BJ (cell line): ENCODE measurements around the gene GPS2. TPM values are rescaled to one million over a fixed set of nuclear protein-coding genes. Genes with fewer than 3 reads are reported as not detected.

ENCODE experiments used
- CTCF ChIA-PET: fragments of 350-600 bp; formaldehyde crosslinking; extraction: SDS; loops from one replicate; lab custom pipeline; 2021; ENCODE audit warnings: antibody characterized with exemption, inconsistent platforms; lab: Yijun Ruan, JAX
- POLR2A ChIA-PET: fragments of 300-600 bp; sonication (Branson Sonifier 250); formaldehyde crosslinking; extraction: SDS; loops from one replicate; lab custom pipeline; 2021; ENCODE audit warnings: antibody characterized with exemption; lab: Charles Lee
- DNase-seq: peaks from one replicate; pipeline ENCODE4 v3.0.0-alpha.2; 2011; ENCODE audit warnings: low read depth
- H3K27me3 ChIP-seq: 2 replicates; pipeline ENCODE4 v1.6.0; 2011; ENCODE audit warnings: low read length; ENCODE audit not compliant: control insufficient read depth, insufficient read depth
- H3K36me3 ChIP-seq: 2 replicates; pipeline ENCODE4 v1.5.1; 2011; ENCODE audit warnings: low read length; ENCODE audit not compliant: control insufficient read depth, insufficient read depth
- H3K4me3 ChIP-seq: 2 replicates; pipeline ENCODE4 v1.5.1; 2011; ENCODE audit warnings: low read depth, mild to moderate bottlenecking, control low read depth, low read length
- polyA plus RNA-seq: library from polyadenylated mRNA; depleted of rRNA; stranded (reverse); fragments of >200 nt; gene quantifications from 2 replicates; pipeline ENCODE4 v1.2.3, GENCODE V29; 2011
- TF ChIP-seq, protein P1 (sequence below): IDR thresholded peaks from 2 replicates; pipeline ENCODE4 v1.5.1; 2011; ENCODE audit warnings: low read depth, mild to moderate bottlenecking, control low read depth, inconsistent platforms, low read length, moderate library complexity; ENCODE audit not compliant: insufficient read depth

GPS2 gene
- polyA plus RNA-seq, 1 experiment: 37.4 TPM

DNA sequence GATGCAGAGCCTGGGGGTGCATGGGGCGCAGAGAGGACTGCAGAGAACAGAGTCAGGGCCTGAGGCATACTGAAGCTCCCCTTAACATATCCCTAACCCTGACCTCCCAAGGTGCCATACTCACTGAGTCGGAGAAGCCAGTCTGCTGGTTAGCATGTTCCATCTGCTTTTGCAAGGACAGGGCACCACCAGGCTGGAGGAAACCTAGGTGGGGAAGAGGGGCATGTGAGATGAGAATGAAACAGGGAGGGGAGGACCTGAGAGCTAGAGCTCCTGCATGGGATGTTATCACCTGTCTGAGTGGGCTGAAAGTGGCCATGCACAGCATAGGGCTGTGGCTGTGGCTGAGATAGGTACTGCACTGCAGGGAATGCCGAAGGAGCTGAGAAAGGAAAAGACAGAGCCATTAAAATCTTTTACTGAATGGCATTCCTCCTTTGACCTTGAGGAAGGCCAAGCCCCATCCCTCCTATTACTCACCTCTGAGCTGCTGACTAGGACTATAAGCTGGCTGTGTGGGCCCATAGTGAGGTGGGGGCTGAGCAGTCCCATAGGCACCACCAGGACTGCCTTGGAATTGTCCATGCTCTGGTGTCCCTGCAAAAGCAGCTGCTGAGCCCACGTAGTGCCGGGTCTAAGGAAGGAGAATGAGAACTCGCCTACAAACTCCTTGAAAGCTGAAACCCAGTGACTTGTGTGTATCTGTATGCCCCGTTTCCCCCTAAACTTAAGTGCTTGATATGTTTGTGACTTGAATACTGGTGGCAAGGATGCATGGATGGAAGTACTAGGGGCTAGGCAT lies 1.9 kb downstream of the GPS2 start:
- TF ChIP-seq, protein P1, sequence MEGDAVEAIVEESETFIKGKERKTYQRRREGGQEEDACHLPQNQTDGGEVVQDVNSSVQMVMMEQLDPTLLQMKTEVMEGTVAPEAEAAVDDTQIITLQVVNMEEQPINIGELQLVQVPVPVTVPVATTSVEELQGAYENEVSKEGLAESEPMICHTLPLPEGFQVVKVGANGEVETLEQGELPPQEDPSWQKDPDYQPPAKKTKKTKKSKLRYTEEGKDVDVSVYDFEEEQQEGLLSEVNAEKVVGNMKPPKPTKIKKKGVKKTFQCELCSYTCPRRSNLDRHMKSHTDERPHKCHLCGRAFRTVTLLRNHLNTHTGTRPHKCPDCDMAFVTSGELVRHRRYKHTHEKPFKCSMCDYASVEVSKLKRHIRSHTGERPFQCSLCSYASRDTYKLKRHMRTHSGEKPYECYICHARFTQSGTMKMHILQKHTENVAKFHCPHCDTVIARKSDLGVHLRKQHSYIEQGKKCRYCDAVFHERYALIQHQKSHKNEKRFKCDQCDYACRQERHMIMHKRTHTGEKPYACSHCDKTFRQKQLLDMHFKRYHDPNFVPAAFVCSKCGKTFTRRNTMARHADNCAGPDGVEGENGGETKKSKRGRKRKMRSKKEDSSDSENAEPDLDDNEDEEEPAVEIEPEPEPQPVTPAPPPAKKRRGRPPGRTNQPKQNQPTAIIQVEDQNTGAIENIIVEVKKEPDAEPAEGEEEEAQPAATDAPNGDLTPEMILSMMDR: no peak
- peaks cover 46% of the 10 kb centered on the region for H3K36me3 ChIP-seq

DNA sequence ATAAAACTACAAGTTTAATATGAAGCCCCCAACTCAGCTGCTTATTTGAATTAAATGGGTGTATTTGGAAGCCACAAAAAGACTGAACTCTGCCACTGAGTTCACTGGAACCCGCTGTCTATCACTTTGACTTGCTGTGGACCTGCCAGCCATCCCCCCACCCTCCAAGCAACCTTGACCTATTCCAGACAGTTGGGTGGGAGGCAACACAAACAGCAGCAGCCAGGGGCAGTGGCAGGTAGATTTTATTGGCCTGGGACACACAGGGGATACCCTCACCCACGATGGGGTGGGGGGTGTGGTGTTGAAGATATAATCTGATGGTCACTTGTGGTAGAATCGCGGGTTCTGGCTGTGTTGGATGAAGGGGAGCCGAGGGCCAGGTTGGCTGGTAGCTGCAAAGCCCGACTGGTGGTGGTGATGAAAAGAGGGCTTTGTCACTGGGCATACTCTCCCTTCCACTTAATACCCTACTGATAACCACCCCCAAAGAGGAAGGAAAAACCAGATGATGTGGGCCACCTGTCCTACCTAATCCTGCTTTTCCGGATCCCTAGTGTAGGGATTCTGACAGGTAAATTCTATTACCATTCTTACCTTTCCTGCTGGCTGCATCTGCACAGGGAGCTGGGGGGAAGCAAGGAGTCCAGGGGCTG lies 2.6 kb downstream of the GPS2 start:
- Histone ChIP-seq H3K4me3 (no peak overlapping the region), H3K36me3 (peaks cover 40% of the 10 kb centered on the region)
- CTCF ChIA-PET: interaction anchor here (3.4 kb wide), 1 partner anchor 13 kb away, joined by 22 read pairs; no protein-coding TSS in a partner anchor

More for the DNA sequence above, 1.9 kb downstream of the GPS2 start:
- H3K4me3 ChIP-seq: no peak overlapping the region
- no peaks in the 10 kb centered on the region for H3K27me3 ChIP-seq
- ChIA-PET CTCF (interaction anchor here (0.6 to 3.4 kb wide), 3 partner anchors 12 to 91 kb away, joined by 3 to 22 read pairs (median 4); no protein-coding TSS in a partner anchor), POLR2A (interaction anchor here (0.6 to 1.3 kb wide), 2 partner anchors 16 to 137 kb away, joined by 3 read pairs; partner anchors contain the start of gene NEURL4)
- DNase-seq: no peak

DNA sequence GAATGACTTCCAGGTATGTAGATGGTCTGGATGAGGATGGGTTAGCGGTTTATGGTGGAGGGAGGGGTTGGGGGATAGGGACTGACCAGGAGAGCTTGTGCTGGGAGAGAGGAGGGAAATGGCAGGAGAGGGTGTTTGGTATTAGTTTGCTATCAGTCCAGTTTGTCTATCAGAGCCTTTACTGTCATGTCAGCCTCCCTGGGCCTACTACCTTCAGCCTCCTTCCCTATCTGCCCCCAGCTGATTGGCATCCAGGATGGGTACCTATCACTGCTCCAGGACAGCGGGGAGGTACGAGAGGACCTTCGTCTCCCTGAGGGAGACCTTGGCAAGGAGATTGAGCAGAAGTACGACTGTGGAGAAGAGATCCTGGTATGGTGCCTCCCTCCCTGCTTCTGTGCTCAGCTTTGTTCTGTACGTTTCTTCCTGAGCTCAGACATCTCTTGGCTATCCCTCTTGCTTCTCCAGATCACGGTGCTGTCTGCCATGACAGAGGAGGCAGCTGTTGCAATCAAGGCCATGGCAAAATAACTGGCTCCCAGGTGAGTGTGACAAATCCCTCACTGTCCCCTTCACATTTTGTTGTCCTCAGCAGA lies 4.0 kb downstream of the GPS2 start:
- ChIA-PET POLR2A (no interaction called here), CTCF (no interaction called here)
- Histone ChIP-seq H3K4me3 (no peak overlapping the region), H3K27me3 (no peaks in the 10 kb centered on the region), H3K36me3 (peaks cover 39% of the 10 kb centered on the region)
- TF ChIP-seq, protein P1: no peak
- DNase-seq: no peak

More for the DNA sequence above, 2.6 kb downstream of the GPS2 start:
- POLR2A ChIA-PET: interaction anchor here (0.6 kb wide), 1 partner anchor 136 kb away, joined by 3 read pairs; no protein-coding TSS in a partner anchor
- no peaks in the 10 kb centered on the region for H3K27me3 ChIP-seq
- no peak for DNase-seq
- TF ChIP-seq, protein P1: no peak

DNA sequence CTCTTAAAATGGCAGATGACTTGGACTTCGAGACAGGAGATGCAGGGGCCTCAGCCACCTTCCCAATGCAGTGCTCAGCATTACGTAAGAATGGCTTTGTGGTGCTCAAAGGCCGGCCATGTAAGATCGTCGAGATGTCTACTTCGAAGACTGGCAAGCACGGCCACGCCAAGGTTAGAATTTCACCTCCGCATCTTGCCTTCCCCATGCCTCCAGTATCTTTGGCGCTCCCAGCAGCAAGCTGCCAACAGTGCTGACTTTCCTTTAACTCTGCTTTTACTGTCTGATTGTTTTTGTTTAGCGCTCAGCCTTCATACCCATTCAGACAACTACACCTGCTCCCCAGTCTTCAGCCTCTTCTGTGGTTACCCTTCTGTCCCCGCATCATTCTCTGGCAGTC lies 5.5 kb downstream of the GPS2 start:
- Histone ChIP-seq H3K36me3 (peaks cover 36% of the 10 kb centered on the region), H3K4me3 (no peak overlapping the region; the same call in 1 of the 2 replicates), H3K27me3 (no peaks in the 10 kb centered on the region)
- CTCF ChIA-PET: interaction anchor here (0.6 to 1.6 kb wide), 7 partner anchors 13 to 251 kb away, joined by 3 to 7 read pairs (median 3); partner anchors contain the start of genes NEURL4 and SLC2A4
- TF ChIP-seq, protein P1: no peak
- DNase-seq: no peak
- POLR2A ChIA-PET: no interaction called here
